ENCODE data around the gene LAMC2.
"Not testable (repeated sequence)": the region's sequence is repeated elsewhere in the genome, so short reads cannot be mapped to it uniquely, and the experiment has no call there.

LAMC2 gene

GRCh38 chr1:183185941-183186490 is at the start of gene LAMC2:
Gene LAMC2, plus strand, starts transcription at chr1:183186264. Its CDS starts 89 bp downstream, at chr1:183186353.
- peak; percentile 95 for DNase-seq

GRCh38 chr1:183137782-183138181 is 48.3 kb upstream of the LAMC2 start:
- DNase-seq, result no peak

- DNase-seq, result no peak
These were observed 47.8 kb upstream of the LAMC2 start for GRCh38 chr1:183138301-183138700.

GRCh38 chr1:183139281-183139942 is 46.7 kb upstream of the LAMC2 start:
- DNase-seq, result peak; percentile 36

- DNase-seq, result no peak
These were observed 45.4 kb upstream of the LAMC2 start for GRCh38 chr1:183140633-183141032.

GRCh38 chr1:183142171-183142570 is 43.9 kb upstream of the LAMC2 start:
- no peak for DNase-seq

GRCh38 chr1:183143576-183144315 is 42.3 kb upstream of the LAMC2 start:
- DNase-seq, result no peak

- no peak for DNase-seq
These were observed 41.3 kb upstream of the LAMC2 start for GRCh38 chr1:183144752-183145151.

- no peak for DNase-seq
These were observed 38.3 kb upstream of the LAMC2 start for GRCh38 chr1:183147735-183148134.

- DNase-seq, result peak; percentile 25
These were observed 37.5 kb upstream of the LAMC2 start for GRCh38 chr1:183148599-183148998.

GRCh38 chr1:183149273-183149672 is 36.8 kb upstream of the LAMC2 start:
- no peak for DNase-seq

- not testable (repeated sequence) for DNase-seq
These were observed 36.0 kb upstream of the LAMC2 start for GRCh38 chr1:183150032-183150431.

- no peak for DNase-seq
These were observed 35.6 kb upstream of the LAMC2 start for GRCh38 chr1:183150445-183150844.

- DNase-seq, result no peak
These were observed 33.9 kb upstream of the LAMC2 start for GRCh38 chr1:183152180-183152579.

- no peak for DNase-seq
These were observed 30.1 kb upstream of the LAMC2 start for GRCh38 chr1:183155939-183156338.

GRCh38 chr1:183159960-183160359 is 26.1 kb upstream of the LAMC2 start:
- no peak for DNase-seq

GRCh38 chr1:183161391-183161790 is 24.7 kb upstream of the LAMC2 start:
- no peak for DNase-seq

GRCh38 chr1:183163316-183163715 is 22.7 kb upstream of the LAMC2 start:
- peak; percentile 73 for DNase-seq

- peak; percentile 99 for DNase-seq
These were observed 21.7 kb upstream of the LAMC2 start for GRCh38 chr1:183164340-183164739.

- peak; percentile 86 for DNase-seq
These were observed 21.1 kb upstream of the LAMC2 start for GRCh38 chr1:183164963-183165362.

- DNase-seq, result peak; percentile 86
These were observed 20.6 kb upstream of the LAMC2 start for GRCh38 chr1:183165456-183165855.

- DNase-seq, result no peak
These were observed 19.6 kb upstream of the LAMC2 start for GRCh38 chr1:183166454-183166853.

- DNase-seq, result no peak
These were observed 18.4 kb upstream of the LAMC2 start for GRCh38 chr1:183167676-183168075.

GRCh38 chr1:183168308-183168707 is 17.8 kb upstream of the LAMC2 start:
- DNase-seq, result no peak

Measured in kidney glomerular epithelial cell (primary cell).